ENCODE measurements around the gene ZNF678.

- TF ChIP-seq EZH2 (IDR thresholded peaks at IDR 0.05; ENCODE audit: insufficient read depth, poor library complexity, severe bottlenecking), result no peak
- TF ChIP-seq EZH2phosphoT487 (IDR thresholded peaks at IDR 0.05; ENCODE audit: insufficient read depth, low read depth), result no peak
These were observed 160.1 kb downstream of the ZNF678 start for GRCh38 chr1:227723474-227723873.

Data from GM23248 (cell line).